Adrenal gland (tissue), 5 donors: ENCODE data around the gene SFTPB.

Experiments
- CTCF ChIP-seq, 6 experiments: fragments of 450-650 bp in 4 of 6; fragments of 200-600 bp in 2 of 6; sonication (generic) in 1 of 6; IDR thresholded peaks; 1 replicate in 5 of 6; 2 replicates in 1 of 6; pipeline versions ENCODE4 v1.5.1 to v1.8.0; 2016 to 2021; ENCODE audit warnings: antibody characterized with exemption in 6 of 6, mild to moderate bottlenecking in 2 of 6, moderate library complexity in 1 of 6
- POLR2A ChIP-seq, 2 donors: fragments of 450-650 bp; IDR thresholded peaks; one replicate each; pipeline ENCODE4 v1.6.1; 2017; ENCODE audit warnings: antibody characterized with exemption in 2 of 2, mild to moderate bottlenecking in 2 of 2, moderate library complexity in 1 of 2
- donor health status: DM: no; HTN: no; CAD: no.

- TF ChIP-seq POLR2A (IDR thresholded peaks at IDR 0.05): no peak
- no peak for TF ChIP-seq CTCF (IDR thresholded peaks at IDR 0.05)
Observed at GRCh38 chr2:85702172-85702571, 34.2 kb upstream of the SFTPB start.
